Measurements from ENCODE around the gene PKDREJ.

Gene PKDREJ

GRCh38 chr22:46239261-46240048, 23.7 kb downstream of the PKDREJ start:
- DNase-seq (ENCODE audit: low read depth) = no peak

- no peak for DNase-seq (ENCODE audit: low read depth)
Measured at GRCh38 chr22:46238541-46238940, 24.6 kb downstream of the PKDREJ start.

- no peak for DNase-seq (ENCODE audit: low read depth)
Measured at GRCh38 chr22:46237453-46238124, 25.6 kb downstream of the PKDREJ start.

- no peak for DNase-seq (ENCODE audit: low read depth)
Measured at GRCh38 chr22:46234969-46235368, 28.2 kb downstream of the PKDREJ start.

GRCh38 chr22:46233231-46233630, 29.9 kb downstream of the PKDREJ start:
- peak; percentile 78 for DNase-seq (ENCODE audit: low read depth)

- DNase-seq (ENCODE audit: low read depth) = no peak
Measured at GRCh38 chr22:46230262-46230901, 32.8 kb downstream of the PKDREJ start.

- DNase-seq (ENCODE audit: low read depth) = peak; percentile 76
Measured at GRCh38 chr22:46229701-46230100, 33.4 kb downstream of the PKDREJ start.

- no peak for DNase-seq (ENCODE audit: low read depth)
Measured at GRCh38 chr22:46226577-46226976, 36.6 kb downstream of the PKDREJ start.

- no peak for DNase-seq (ENCODE audit: low read depth)
Measured at GRCh38 chr22:46225631-46226030, 37.5 kb downstream of the PKDREJ start.

- DNase-seq (ENCODE audit: low read depth) = no peak
Measured at GRCh38 chr22:46224898-46225290, 38.2 kb downstream of the PKDREJ start.

GRCh38 chr22:46224044-46224897, 38.9 kb downstream of the PKDREJ start:
- DNase-seq (ENCODE audit: low read depth) = no peak

GRCh38 chr22:46220921-46221320, 42.2 kb downstream of the PKDREJ start:
- no peak for DNase-seq (ENCODE audit: low read depth)

GRCh38 chr22:46219636-46220035, 43.5 kb downstream of the PKDREJ start:
- DNase-seq (ENCODE audit: low read depth) = no peak

- DNase-seq (ENCODE audit: low read depth) = no peak
Measured at GRCh38 chr22:46214616-46215015, 48.5 kb downstream of the PKDREJ start.

GRCh38 chr22:46214149-46214548, 49.0 kb downstream of the PKDREJ start:
- no peak for DNase-seq (ENCODE audit: low read depth)

- DNase-seq (ENCODE audit: low read depth) = no peak
Measured at GRCh38 chr22:46213052-46213451, 50.1 kb downstream of the PKDREJ start.

- no peak for DNase-seq (ENCODE audit: low read depth)
Measured at GRCh38 chr22:46212195-46212594, 50.9 kb downstream of the PKDREJ start.

GRCh38 chr22:46209262-46209661, 53.9 kb downstream of the PKDREJ start:
- no peak for DNase-seq (ENCODE audit: low read depth)
